Sciatic nerve (tissue), 2 donors: ENCODE measurements around the gene SYNPO2. TPM values are rescaled to one million over a fixed set of nuclear protein-coding genes. Genes with fewer than 3 reads are reported as not detected.
"Not testable (repeated sequence)": the region's sequence is repeated elsewhere in the genome, so short reads cannot be mapped to it uniquely, and the experiment has no call there.

Source experiments
- ATAC-seq: fragments of 200-7000 bp; cut with Tn5 transposase; one replicate; pipeline ENCODE4 v1.9.1; 2020; ENCODE audit warnings: mild to moderate bottlenecking, moderate library complexity
- DNase-seq: peaks from one replicate; pipeline ENCODE4 v3.0.0-alpha.2; 2020; ENCODE audit warnings: low spot score
- intact Hi-C: fragments of 100-400 bp; cut with DNase I; formaldehyde crosslinking; loops from one replicate; pipeline ENCODE4 v1.14.2; 2022
- total RNA-seq: library from RNA; stranded (reverse); fragmentation: NEBNext Ultra II Directional; extraction: Animal tissue kit (Norgen Biotek cat#: 25700); gene quantifications from one replicate; pipeline ENCODE4 v1.2.1, GENCODE V29; 2021
- donor health status: DM: no; HTN: no; CAD: no.
- donor health status: DM: no; HTN: no; CAD: no.

The SYNPO2 gene
- total RNA-seq, 1 donor from 2014 or later = 113 TPM

DNA sequence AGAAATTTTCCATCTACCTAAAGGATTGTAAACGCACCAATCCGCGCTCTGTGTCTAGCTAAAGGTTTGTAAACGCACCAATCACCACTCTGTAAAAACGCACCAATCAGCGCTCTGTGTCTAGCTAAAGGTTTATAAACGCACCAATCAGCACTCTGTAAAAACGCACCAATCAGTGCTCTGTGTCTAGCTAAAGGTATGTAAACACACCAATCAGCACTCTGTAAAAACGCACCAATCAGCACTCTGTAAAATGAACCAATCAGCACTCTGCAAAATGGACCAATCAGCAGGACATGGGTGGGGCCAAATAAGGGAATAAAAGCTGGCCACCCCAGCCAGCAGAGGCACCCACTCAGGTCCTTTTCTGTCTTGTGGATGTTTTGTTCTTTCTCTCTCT lies 10.1 kb upstream of the SYNPO2 start:
- intact Hi-C loops, ATAC-seq: not testable (repeated sequence)

DNA sequence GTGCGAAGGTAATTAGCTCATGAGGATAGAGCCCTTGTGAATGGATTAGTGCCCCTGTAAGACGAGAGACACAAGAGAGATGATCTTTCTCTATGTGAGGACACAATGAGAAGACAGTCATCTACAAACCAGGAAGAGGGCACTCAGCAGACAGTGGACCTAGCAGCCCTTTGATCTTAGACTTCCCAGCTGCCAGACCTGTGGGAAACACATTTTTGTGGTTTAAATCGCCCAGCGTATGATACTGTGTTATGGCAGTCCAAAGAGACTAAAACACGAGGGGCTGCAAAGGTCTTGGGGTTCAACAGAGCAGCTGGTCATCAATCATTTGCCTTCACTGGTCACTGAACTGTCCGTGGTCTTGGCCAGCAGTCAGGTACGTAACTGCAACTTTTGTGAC lies 9.2 kb upstream of the SYNPO2 start:
- intact Hi-C loops = no loop called here
- DNase-seq (no peak), ATAC-seq (no peak)

More for the DNA sequence above, 10.1 kb upstream of the SYNPO2 start:
- not testable (repeated sequence) for DNase-seq

DNA sequence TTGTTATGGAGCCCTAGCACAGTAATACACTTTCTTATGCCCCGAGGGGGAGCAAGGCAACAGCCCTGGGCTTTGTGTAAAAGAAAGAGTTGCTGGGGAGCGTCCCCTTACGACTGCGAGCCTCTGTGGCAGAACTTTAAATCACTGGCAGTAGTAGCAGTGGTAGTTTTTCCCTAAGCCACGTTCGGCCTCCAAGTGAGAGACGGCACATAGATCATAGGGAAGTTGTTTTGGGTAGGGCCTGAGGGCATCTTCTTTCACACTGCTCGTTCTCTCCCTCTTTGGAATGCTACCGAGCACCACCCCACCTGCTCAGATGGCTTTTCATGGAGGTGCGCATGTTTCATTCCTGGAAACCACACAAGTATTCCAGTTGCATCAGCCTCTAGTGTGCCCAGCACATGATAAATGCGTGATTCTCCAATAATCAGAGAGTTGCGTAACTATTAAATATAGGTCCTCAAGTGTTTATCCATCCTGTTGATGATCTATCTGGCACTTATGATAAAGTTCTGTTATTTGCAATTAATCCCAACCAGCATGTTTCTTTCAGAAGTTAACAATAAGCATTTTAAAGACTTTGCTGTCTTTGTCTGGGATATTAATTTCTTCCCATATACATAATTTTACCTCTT lies 7.0 kb upstream of the SYNPO2 start:
- DNase-seq (no peak), ATAC-seq (no peak)
- intact Hi-C loops = loop anchor here (10.0 kb wide), 1 partner anchor 107 kb away; no protein-coding TSS in a partner anchor

DNA sequence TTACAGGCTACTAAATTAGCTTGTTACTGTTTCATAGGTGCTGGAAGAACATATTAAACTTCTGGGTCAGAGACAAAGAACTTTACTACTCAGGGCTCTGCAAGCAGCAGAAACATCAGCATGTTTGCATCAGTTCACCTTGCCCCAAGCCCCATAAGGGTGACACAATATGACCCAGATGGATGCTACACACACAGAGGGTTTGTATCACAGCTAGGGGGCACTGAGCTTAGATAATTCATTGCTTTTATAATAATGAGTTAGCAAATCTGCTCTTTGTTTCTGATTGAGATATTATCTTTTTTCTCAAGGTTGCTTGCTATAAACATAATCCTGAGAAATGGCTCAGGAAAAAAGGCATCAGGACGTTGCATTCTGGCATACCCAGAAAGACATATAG lies 4.8 kb upstream of the SYNPO2 start:
- intact Hi-C loops = loop anchor here (10.0 kb wide), 1 partner anchor 109 kb away; no protein-coding TSS in a partner anchor
- no peak for ATAC-seq
- DNase-seq = no peak

DNA sequence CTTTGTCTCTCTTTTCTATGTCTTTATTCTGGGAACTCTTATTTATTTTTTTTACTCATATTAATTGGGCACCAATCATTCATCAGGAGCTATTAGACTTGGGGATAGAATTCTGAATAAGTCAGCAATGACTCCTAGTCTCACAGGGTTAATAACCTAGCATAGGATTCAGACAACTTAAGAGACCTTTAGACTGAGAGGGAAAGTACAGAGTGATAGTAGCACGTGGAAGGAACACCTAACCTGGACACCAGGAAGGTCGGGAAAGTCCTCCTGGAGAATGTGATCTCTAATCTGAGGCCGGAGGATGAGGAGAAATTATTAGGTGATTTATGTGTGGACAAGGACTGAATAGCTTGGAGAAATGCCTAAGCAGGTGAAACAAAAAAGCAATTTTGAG lies 3.9 kb upstream of the SYNPO2 start:
- DNase-seq (no peak), ATAC-seq (no peak)
- intact Hi-C loops = loop anchor here (5.0 to 10.0 kb wide), 2 partner anchors 110 to 408 kb away; no protein-coding TSS in a partner anchor

GRCh38 chr4:118889312-118889691 lies 648 bp downstream of the SYNPO2 start:
- peak; percentile 57 for ATAC-seq
- intact Hi-C loops = loop anchor here (5.0 to 10.0 kb wide), 2 partner anchors 115 to 403 kb away; no protein-coding TSS in a partner anchor
- DNase-seq = no peak

DNA sequence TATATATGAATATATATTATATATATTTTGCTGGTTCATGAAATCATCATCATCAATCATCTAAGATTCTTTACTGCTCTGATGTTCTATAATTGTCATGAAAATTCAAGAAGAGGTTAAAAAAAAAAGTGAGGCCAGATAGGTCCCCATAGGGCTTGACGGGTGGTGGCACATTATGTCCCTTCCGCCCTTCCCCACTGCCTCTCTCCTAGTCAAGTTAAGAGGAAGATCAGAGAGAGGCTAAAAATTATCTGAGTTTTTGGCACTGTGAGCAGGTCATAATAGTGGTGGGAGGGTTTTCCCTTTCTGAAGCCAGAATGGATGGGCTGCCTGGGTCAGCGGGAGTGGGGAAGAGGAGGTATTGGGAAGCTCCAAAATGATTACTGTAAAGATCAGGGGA lies 5.4 kb downstream of the SYNPO2 start:
- no peak for ATAC-seq
- DNase-seq = no peak
- intact Hi-C loops = no loop called here

DNA sequence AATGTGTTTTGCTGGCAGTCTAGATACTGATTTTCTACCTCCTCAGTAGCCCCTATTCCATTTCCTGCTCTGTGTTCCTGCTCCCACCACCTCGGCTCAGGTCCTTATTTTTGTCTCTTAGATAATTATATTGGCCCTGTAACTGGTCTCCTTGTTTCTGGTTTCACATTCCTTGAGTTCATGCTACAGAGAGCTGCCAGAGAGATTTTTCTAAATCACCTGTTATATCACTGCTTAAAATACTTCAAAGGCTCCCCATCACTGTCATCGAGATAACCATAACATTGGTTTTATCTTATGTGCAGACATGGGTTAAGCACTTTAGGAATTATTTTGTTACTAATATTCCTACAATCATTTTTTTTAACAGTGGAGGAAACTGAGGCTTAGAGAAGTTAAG lies 9.6 kb downstream of the SYNPO2 start:
- intact Hi-C loops = no loop called here
- ATAC-seq = no peak
- no peak for DNase-seq

DNA sequence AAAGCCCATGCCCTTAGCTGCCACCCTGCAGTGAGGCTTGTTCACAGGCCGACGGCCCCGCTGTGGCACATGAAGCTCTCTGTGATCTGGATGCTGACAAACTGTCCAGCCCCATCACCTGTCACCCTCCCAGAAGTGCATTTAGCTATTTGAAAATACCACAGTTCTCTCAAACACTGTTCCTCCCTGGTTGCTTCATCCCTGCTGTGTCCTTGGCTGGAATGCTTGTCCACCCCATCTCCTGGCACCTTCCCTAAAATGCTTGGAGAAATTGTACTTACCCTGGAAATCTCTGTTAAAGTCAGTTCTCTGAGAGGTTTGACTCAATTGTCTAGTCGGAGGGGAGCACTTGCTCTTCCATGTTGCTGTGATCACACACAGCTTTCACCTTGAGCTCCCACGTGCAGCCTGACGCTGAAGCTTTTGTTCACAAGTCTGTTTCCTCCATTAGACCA lies 10.1 kb downstream of the SYNPO2 start:
- intact Hi-C loops = no loop called here
- peak; percentile 84 for ATAC-seq
- DNase-seq = no peak

DNA sequence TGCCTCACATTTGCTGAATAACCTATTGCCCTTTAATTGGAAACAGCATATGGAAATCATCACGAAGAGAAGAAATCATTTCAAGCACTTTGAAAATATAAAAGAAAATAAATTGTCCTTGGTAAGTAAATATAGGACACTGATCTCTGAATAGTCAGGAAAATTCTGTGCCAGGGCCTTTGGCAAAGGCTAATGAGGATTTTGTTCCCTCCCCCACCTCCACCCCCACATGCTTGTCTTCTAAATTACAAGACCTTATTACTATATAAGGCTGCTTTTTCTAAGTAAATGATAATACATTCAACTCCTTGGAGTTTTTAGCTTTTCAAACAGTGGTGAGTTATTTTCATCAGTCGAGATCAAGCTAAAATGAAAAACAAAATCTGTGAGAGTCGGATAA lies 15.8 kb downstream of the SYNPO2 start:
- ATAC-seq = peak; percentile 53
- intact Hi-C loops = no loop called here
- no peak for DNase-seq

- ATAC-seq = peak; percentile 79
- intact Hi-C loops = no loop called here
- no peak for DNase-seq
These were observed 16.3 kb downstream of the SYNPO2 start for GRCh38 chr4:118904935-118905334.

- intact Hi-C loops = no loop called here
- no peak for DNase-seq
These were observed 16.9 kb downstream of the SYNPO2 start for GRCh38 chr4:118905566-118905965.

GRCh38 chr4:118909173-118909956 lies 20.7 kb downstream of the SYNPO2 start:
- no peak for DNase-seq
- intact Hi-C loops = no loop called here
- no peak for ATAC-seq

More at GRCh38 chr4:118905566-118905965, 16.9 kb downstream of the SYNPO2 start:
- no peak for ATAC-seq

- intact Hi-C loops = no loop called here
- no peak for DNase-seq
- ATAC-seq = no peak
These were observed 21.6 kb downstream of the SYNPO2 start for GRCh38 chr4:118910221-118910620.

DNA sequence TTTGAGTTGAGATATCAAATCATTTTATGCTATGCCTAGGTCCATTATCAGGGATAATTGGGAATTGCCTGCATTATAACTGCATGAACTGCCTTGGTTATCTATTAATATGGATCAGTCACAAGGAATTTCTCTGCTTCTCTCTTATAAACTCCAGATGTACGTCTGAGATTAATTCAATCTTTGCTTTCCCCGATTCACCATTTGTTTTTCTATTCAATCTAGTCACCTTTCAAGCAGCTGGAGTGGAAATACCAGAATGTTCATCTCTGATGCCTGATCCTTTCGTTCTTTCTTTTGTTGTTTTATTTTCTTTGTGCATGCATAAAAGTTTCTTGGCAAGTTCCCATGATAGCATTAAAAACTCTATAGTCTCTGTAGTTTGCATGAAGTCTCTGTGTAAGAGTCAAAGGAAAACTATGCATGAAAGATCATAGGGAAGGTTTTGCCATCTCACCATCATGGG lies 22.6 kb downstream of the SYNPO2 start:
- no peak for ATAC-seq
- no peak for DNase-seq
- intact Hi-C loops = no loop called here

GRCh38 chr4:118915468-118915867 lies 26.8 kb downstream of the SYNPO2 start:
- ATAC-seq (no peak), DNase-seq (no peak)
- intact Hi-C loops = no loop called here

- DNase-seq = no peak
- intact Hi-C loops = no loop called here
- no peak for ATAC-seq
These were observed 28.1 kb downstream of the SYNPO2 start for GRCh38 chr4:118916691-118917289.

DNA sequence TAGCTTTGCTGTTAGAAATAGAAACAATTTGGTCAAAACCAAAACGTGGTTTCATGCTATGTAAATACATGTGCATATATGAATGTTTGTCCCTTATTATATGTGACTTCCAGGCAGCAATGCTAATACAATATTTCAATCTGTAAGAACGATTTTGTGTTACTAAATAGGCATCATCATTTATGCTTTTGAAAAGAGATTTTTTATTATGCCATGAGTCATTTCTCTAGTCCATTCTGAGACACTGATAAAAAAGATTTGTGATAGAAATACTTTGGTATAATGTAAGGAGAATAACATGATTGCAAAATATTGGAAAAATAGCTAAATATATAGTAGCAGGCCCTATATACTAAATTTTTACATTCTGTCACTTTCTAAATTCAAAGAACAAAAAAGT lies 28.9 kb downstream of the SYNPO2 start:
- intact Hi-C loops = no loop called here
- DNase-seq (no peak), ATAC-seq (no peak)

DNA sequence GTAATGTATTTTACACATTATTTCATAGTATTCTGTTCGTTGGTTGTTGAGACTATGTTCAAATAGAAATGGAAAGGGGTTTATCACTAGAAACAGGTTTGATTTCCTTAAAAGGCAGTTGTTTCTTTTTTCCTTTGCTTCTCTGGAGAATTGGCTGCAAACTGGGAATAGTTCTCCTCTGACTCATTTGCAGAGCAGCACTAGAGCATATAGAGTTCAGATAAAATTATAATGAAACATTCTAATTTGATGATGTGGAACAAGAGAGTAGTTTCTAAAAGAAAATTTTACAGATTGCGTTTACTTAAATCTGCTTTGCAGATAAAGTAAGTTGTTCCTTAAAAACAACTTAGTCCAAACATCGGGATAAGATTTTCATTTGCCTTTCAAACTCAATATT lies 29.7 kb downstream of the SYNPO2 start:
- no peak for DNase-seq
- ATAC-seq = peak; percentile 62
- intact Hi-C loops = no loop called here

- DNase-seq (no peak), ATAC-seq (peak; percentile 59)
- intact Hi-C loops = no loop called here
These were observed 31.6 kb downstream of the SYNPO2 start for GRCh38 chr4:118920247-118920646.
